HUES6 (cell line): Measurements from ENCODE around the gene ZBTB20.

Source experiments
- H3K27ac ChIP-seq: 2 replicates; pipeline ENCODE4 v1.7.0; 2013; ENCODE audit warnings: low read depth, mild to moderate bottlenecking, low read length, inconsistent platforms
- H3K27me3 ChIP-seq: 2 replicates; pipeline ENCODE4 v1.6.1; 2013; ENCODE audit warnings: low read length; ENCODE audit not compliant: control insufficient read depth, insufficient read depth
- H3K36me3 ChIP-seq: 2 replicates; pipeline ENCODE4 v1.6.1; 2013; ENCODE audit warnings: low read length; ENCODE audit not compliant: control insufficient read depth, insufficient read depth
- H3K4me1 ChIP-seq: 2 replicates; pipeline ENCODE4 v1.6.1; 2013; ENCODE audit warnings: low read length; ENCODE audit not compliant: control insufficient read depth, insufficient read depth
- H3K4me3 ChIP-seq: 2 replicates; pipeline ENCODE4 v1.5.1; 2013; ENCODE audit warnings: low read depth, low read length
- H3K9ac ChIP-seq: one replicate; pipeline ENCODE4 v1.6.1; 2013; ENCODE audit warnings: mild to moderate bottlenecking, low read length
- H3K9me3 ChIP-seq: 2 replicates; pipeline ENCODE4 v1.6.1; 2013; ENCODE audit warnings: low read depth, low read length; ENCODE audit not compliant: control insufficient read depth, insufficient read depth

The ZBTB20 gene

DNA sequence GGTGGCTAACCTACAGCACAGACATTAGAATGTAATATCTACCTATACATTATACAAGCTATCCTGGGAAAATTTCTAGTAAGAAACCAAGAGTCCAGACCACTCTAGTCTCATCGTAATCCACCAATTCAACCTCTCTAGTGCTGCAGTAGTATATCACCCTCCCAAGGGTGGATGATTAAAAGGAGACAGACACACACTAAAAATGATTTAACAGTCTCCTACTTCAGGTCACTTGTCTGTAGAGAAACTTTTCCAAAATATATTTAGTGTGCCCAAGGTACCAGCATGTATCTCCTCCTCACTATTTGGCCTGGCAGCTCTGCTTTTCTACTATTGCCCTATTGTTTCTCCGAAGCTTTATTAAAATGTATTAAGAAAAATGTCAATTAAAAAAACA lies 45.0 kb downstream of the ZBTB20 start:
- H3K27ac ChIP-seq: no peak overlapping the region
- H3K36me3 ChIP-seq: no peaks in the 10 kb centered on the region
- peaks cover 8% of the 10 kb centered on the region for H3K9me3 ChIP-seq
- no peak overlapping the region for H3K4me3 ChIP-seq
- no peaks in the 10 kb centered on the region for H3K27me3 ChIP-seq
- peaks cover 4% of the 10 kb centered on the region; the same call in 1 of the 2 replicates for H3K4me1 ChIP-seq
- no peak overlapping the region for H3K9ac ChIP-seq

DNA sequence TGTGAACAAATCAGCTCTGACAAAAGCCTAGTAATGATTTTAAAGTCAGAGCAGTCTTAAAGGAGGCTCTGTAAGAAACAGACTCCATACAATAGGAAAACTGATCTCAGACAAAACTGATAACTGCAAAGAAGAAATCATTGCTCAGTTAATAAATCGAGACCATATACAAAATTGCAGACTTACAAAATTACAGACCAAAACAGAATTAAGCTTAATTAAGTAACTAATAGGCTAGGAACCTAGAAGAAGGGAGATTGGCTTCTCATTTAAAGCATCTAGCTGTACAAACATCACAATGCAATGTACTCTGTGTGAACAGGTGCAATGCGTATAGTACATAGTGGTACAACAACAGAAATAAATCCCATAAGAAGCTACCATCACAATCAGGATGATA lies 46.3 kb downstream of the ZBTB20 start:
- Histone ChIP-seq H3K9ac (no peak overlapping the region), H3K4me3 (no peak overlapping the region)

DNA sequence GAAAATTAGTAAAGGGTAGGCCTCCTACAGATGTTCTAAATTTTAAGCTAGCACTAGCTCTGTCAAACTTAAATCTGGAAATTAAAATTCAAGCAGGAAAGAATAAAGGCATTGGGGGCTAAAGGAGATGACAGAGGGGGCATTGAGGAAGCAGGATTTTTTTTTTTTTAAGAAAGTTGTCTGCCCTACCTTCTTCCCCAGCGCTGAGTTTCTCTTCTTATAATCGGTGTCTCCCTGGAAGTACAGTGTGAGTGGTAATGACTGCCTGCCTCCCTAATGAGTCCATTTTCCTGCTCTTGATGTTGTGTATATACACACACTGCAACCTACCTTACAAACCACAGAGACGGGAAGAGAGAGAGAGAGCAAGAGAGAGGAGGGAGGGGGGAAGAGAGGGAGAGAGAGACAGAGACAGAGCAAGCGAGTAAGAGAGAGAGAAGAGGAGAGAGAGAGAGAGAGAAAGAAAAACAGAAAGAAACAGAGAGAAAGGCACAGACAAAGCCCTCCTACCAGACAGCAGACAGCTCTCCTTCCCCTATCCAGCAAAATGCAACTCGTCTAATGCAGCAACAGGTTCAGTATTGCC lies 47.0 kb downstream of the ZBTB20 start:
- Histone ChIP-seq H3K27me3 (no peaks in the 10 kb centered on the region), H3K4me3 (no peak overlapping the region), H3K27ac (no peak overlapping the region), H3K36me3 (no peaks in the 10 kb centered on the region), H3K9ac (no peak overlapping the region), H3K4me1 (peaks cover 4% of the 10 kb centered on the region; the same call in 1 of the 2 replicates), H3K9me3 (peaks cover 8% of the 10 kb centered on the region)

More for the DNA sequence above, 46.3 kb downstream of the ZBTB20 start:
- H3K27me3 ChIP-seq: no peaks in the 10 kb centered on the region
- H3K4me1 ChIP-seq: peaks cover 4% of the 10 kb centered on the region; the same call in 1 of the 2 replicates
- H3K27ac ChIP-seq: no peak overlapping the region
- H3K9me3 ChIP-seq: peaks cover 8% of the 10 kb centered on the region
- no peaks in the 10 kb centered on the region for H3K36me3 ChIP-seq

- no peaks in the 10 kb centered on the region for H3K27me3 ChIP-seq
- H3K4me3 ChIP-seq: no peak overlapping the region
- no peak overlapping the region for H3K9ac ChIP-seq
- no peaks in the 10 kb centered on the region for H3K36me3 ChIP-seq
- H3K9me3 ChIP-seq: peaks cover 5% of the 10 kb centered on the region; the same call in 1 of the 2 replicates
- H3K4me1 ChIP-seq: peaks cover 4% of the 10 kb centered on the region; the same call in 1 of the 2 replicates
- H3K27ac ChIP-seq: no peak overlapping the region
Observed at GRCh38 chr3:115099134-115099985, 47.7 kb downstream of the ZBTB20 start.

DNA sequence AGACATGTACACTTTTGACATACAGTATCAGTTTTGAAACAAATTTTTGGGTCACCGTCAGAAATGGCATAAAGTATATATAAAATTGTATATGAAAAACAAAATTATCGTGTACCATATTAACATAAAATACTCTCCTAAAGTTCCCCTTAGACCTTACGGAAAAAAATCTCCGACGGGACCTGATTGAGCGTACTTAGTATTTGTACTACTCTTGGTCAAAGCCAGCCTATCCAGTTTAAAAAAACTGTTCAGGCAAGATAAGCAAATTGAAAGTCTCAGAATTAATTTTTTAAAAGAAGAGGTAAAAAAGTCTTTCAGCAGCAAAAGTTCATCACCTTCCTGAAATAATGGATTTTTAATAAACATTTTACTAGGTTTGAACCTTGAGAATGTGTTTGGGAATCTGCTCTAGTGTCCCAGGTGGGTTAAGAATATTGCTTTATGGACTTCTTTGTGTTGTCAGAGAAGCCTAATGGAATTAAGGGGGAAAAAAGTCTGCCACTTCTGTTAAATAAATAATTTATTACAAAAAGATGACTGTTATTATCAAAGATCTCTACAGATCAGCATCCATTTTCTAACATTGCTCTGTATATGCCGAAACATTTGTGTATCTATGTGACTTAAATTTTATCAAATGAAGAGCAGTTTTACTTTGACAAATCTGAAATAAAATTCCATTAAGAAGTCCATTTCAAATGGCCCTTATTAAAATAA lies 48.6 kb downstream of the ZBTB20 start:
- H3K36me3 ChIP-seq: no peaks in the 10 kb centered on the region
- no peaks in the 10 kb centered on the region for H3K9me3 ChIP-seq
- H3K4me1 ChIP-seq: peaks cover 4% of the 10 kb centered on the region; the same call in 1 of the 2 replicates
- H3K27me3 ChIP-seq: no peaks in the 10 kb centered on the region
- H3K9ac ChIP-seq: no peak overlapping the region
- H3K27ac ChIP-seq: no peak overlapping the region
- H3K4me3 ChIP-seq: no peak overlapping the region

DNA sequence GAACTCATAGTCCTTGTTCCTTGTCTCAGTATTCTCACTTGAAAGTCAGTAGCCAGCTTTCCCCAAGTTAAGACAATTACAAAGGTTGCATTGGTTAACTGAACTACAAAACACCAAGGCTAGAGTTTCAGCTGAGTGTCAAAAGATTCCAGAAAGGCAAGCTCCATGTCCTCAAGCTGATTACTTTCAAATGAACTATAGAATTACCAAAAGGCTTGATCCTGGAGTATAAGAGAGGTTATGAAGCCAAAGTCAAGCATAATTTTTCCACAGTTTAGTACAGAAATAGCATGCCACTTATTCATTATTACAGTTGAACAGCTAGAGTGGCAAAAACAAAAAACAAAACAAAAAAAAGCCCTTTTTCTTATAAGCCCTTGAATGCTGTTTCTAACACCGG lies 51.9 kb downstream of the ZBTB20 start:
- Histone ChIP-seq H3K36me3 (no peaks in the 10 kb centered on the region), H3K4me1 (peaks cover 2% of the 10 kb centered on the region; the same call in 1 of the 2 replicates), H3K27ac (no peak overlapping the region), H3K9ac (no peak overlapping the region), H3K27me3 (no peaks in the 10 kb centered on the region), H3K9me3 (no peaks in the 10 kb centered on the region), H3K4me3 (no peak overlapping the region)

DNA sequence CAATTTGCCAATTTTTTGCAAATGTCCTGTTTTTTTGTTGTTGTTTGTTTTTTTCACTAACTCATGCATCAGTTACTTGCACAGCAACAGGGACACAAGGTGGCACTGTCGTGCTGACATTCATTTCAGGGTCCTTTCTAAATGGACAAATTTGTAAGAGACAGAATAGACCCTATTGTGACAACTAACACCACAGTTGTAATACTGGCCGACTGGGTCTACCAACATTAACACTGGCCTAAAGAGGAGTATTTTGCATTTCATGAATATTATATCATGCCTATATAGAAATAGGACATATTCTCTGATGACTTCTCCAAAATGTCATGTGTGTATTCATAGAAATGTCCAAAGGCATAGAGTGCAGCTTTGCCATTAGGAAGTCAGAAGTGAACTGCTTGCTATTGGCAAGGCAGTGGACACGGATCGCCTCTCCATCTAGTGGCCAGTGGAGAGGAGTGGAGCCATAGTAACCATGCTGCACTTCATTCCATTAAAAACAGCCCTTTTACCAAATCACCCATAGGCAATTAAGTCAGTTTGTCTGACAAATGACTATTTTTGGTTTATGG lies 54.8 kb downstream of the ZBTB20 start:
- Histone ChIP-seq H3K9me3 (no peaks in the 10 kb centered on the region), H3K27me3 (no peaks in the 10 kb centered on the region), H3K36me3 (no peaks in the 10 kb centered on the region), H3K4me1 (peaks cover 9% of the 10 kb centered on the region), H3K4me3 (no peak overlapping the region), H3K27ac (no peak overlapping the region), H3K9ac (no peak overlapping the region)

- Histone ChIP-seq H3K9ac (no peak overlapping the region), H3K4me1 (peaks cover 9% of the 10 kb centered on the region), H3K36me3 (no peaks in the 10 kb centered on the region), H3K9me3 (no peaks in the 10 kb centered on the region), H3K27me3 (no peaks in the 10 kb centered on the region), H3K27ac (no peak overlapping the region), H3K4me3 (no peak overlapping the region)
Observed at GRCh38 chr3:115090712-115091111, 56.4 kb downstream of the ZBTB20 start.

DNA sequence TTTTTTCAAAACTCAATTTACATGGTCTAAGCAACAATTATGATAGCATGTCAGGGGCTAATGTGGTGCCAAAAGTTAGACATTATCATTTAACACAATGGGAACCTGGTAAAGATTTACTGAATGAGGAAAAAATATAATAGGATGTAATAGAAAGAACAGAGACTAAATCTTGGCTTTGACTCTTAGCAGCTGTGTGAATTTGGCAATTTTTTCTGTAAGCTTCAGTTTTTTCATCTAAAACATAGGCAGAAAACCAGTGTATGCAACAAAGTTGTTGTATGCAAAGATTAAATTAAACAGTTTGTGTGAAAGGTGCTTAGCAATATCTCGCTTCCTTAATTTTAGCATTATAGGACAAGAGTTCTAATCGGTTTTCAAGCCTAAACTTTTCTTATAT lies 57.6 kb downstream of the ZBTB20 start:
- H3K36me3 ChIP-seq: no peaks in the 10 kb centered on the region
- peaks cover 9% of the 10 kb centered on the region for H3K4me1 ChIP-seq
- 0 out of 2 replicates have a peak overlapping the region, but pooled peaks have one; percentile 13 for H3K27ac ChIP-seq
- H3K4me3 ChIP-seq: no peak overlapping the region
- H3K9ac ChIP-seq: no peak overlapping the region
- no peaks in the 10 kb centered on the region for H3K9me3 ChIP-seq
- H3K27me3 ChIP-seq: no peaks in the 10 kb centered on the region

GRCh38 chr3:115087512-115087911 lies 59.6 kb downstream of the ZBTB20 start:
- Histone ChIP-seq H3K9ac (no peak overlapping the region), H3K9me3 (no peaks in the 10 kb centered on the region), H3K4me3 (no peak overlapping the region), H3K36me3 (no peaks in the 10 kb centered on the region), H3K4me1 (peaks cover 9% of the 10 kb centered on the region), H3K27me3 (no peaks in the 10 kb centered on the region), H3K27ac (no peak overlapping the region)
